IMR-90 (cell line): Measurements from ENCODE around the gene PRDX5. TPM values are rescaled to one million over a fixed set of nuclear protein-coding genes. Genes with fewer than 3 reads are reported as not detected.

Source experiments
- ATAC-seq: fragments of 200-7000 bp; cut with Tn5 transposase; 2 replicates; pipeline ENCODE4 v1.9.1; 2020; ENCODE audit warnings: low read depth, mild to moderate bottlenecking, moderate library complexity
- BruUV-seq: library from RNA; stranded (reverse); fragments of 400-500 nt; replicated peaks from 2 replicates; lab custom pipeline; 2021; lab: Mats Ljungman, UMichigan
- CTCF ChIA-PET: fragments of 300-600 bp; formaldehyde crosslinking; extraction: SDS; loops from one replicate; lab custom pipeline; 2021; ENCODE audit warnings: antibody characterized with exemption; lab: Yijun Ruan, JAX
- POLR2A ChIA-PET: fragments of 300-600 bp; sonication (Branson Sonifier 250); formaldehyde crosslinking; loops from one replicate; lab custom pipeline; 2022; ENCODE audit warnings: antibody characterized with exemption; ENCODE audit not compliant: unreplicated experiment; lab: Charles Lee
- DNase-seq: peaks from one replicate; pipeline ENCODE4 v3.0.0; 2013
- H2AFZ ChIP-seq: replicated peaks from 2 replicates; pipeline ENCODE3; 2013; ENCODE audit warnings: low read length, mild to moderate bottlenecking; ENCODE audit not compliant: poor library complexity
- H2AK5ac ChIP-seq: 2 replicates; pipeline ENCODE4 v1.6.1; 2013; ENCODE audit warnings: low read depth, low read length, inconsistent platforms
- H2AK9ac ChIP-seq: replicated peaks from 2 replicates; pipeline ENCODE3; 2013; ENCODE audit warnings: mild to moderate bottlenecking, low read depth, low read length, moderate library complexity; ENCODE audit not compliant: poor library complexity
- H2BK120ac ChIP-seq: 2 replicates; pipeline ENCODE4 v1.6.1; 2013; ENCODE audit warnings: low read depth, low read length, inconsistent platforms
- H2BK15ac ChIP-seq: 3 replicates; pipeline ENCODE4 v1.6.1; 2013; ENCODE audit warnings: low read depth, low read length, inconsistent platforms
- H2BK20ac ChIP-seq: 2 replicates; pipeline ENCODE4 v1.6.1; 2013; ENCODE audit warnings: low read depth, mild to moderate bottlenecking, inconsistent platforms, low read length, moderate library complexity
- H2BK5ac ChIP-seq: 2 replicates; pipeline ENCODE4 v1.6.1; 2013; ENCODE audit warnings: mild to moderate bottlenecking, low read depth, low read length, inconsistent platforms; ENCODE audit not compliant: poor library complexity, severe bottlenecking
- H3K14ac ChIP-seq: replicated peaks from 2 replicates; pipeline ENCODE4 v1.6.1; 2013; ENCODE audit warnings: low read depth, low read length, inconsistent platforms
- H3K18ac ChIP-seq: 2 replicates; pipeline ENCODE4 v1.6.1; 2013; ENCODE audit warnings: low read depth, low read length, control low read depth
- H3K23ac ChIP-seq: 2 replicates; pipeline ENCODE4 v1.6.1; 2013; ENCODE audit warnings: low read depth, low read length, inconsistent platforms
- H3K27ac ChIP-seq: 2 replicates; pipeline ENCODE4 v1.5.1; 2013; ENCODE audit warnings: mild to moderate bottlenecking, control low read depth, low read length; ENCODE audit not compliant: insufficient read depth
- H3K27me3 ChIP-seq: 2 replicates; pipeline ENCODE4 v1.6.1; 2013; ENCODE audit warnings: low read length; ENCODE audit not compliant: control insufficient read depth, insufficient read depth
- H3K36me3 ChIP-seq: 2 replicates; pipeline ENCODE4 v1.6.1; 2013; ENCODE audit warnings: low read length, mixed read lengths; ENCODE audit not compliant: control insufficient read depth, insufficient read depth
- H3K4ac ChIP-seq: 2 replicates; pipeline ENCODE4 v1.6.1; 2013; ENCODE audit warnings: low read depth, low read length, inconsistent platforms
- H3K4me1 ChIP-seq: 2 replicates; pipeline ENCODE4 v1.6.1; 2013; ENCODE audit warnings: low read length, mixed read lengths; ENCODE audit not compliant: control insufficient read depth, insufficient read depth
- H3K4me2 ChIP-seq: 2 replicates; pipeline ENCODE4 v1.6.1; 2013; ENCODE audit warnings: low read depth, mild to moderate bottlenecking, control low read depth, low read length, moderate library complexity
- H3K4me3 ChIP-seq: 2 replicates; pipeline ENCODE4 v1.5.1; 2013; ENCODE audit warnings: low read depth, mild to moderate bottlenecking, control low read depth, low read length, moderate library complexity; ENCODE audit not compliant: insufficient read depth
- H3K56ac ChIP-seq: 2 replicates; pipeline ENCODE4 v1.6.1; 2013; ENCODE audit warnings: low read length, inconsistent platforms; ENCODE audit not compliant: insufficient read depth; ENCODE audit errors: extremely low read depth
- H3K79me1 ChIP-seq, 2 experiments: 2 replicates each; pipeline ENCODE4 v1.6.1; 2013; ENCODE audit warnings: low read length in 2 of 2, inconsistent platforms in 1 of 2, low read depth in 1 of 2
- H3K9ac ChIP-seq: 2 replicates; pipeline ENCODE4 v1.6.1; 2013; ENCODE audit warnings: low read depth, low read length, control low read depth
- H3K9me1 ChIP-seq: 2 replicates; pipeline ENCODE4 v1.6.1; 2013; ENCODE audit warnings: low read length, inconsistent platforms; ENCODE audit not compliant: insufficient read depth
- H3K9me3 ChIP-seq: 2 replicates; pipeline ENCODE4 v1.6.1; 2013; ENCODE audit warnings: low read length; ENCODE audit not compliant: control insufficient read depth, insufficient read depth
- H4K20me1 ChIP-seq: 2 replicates; pipeline ENCODE4 v1.6.1; 2013; ENCODE audit warnings: low read length, inconsistent platforms; ENCODE audit not compliant: insufficient read depth
- H4K5ac ChIP-seq: 2 replicates; pipeline ENCODE4 v1.6.1; 2013; ENCODE audit warnings: mild to moderate bottlenecking, low read depth, low read length, control low read depth
- H4K8ac ChIP-seq, 2 experiments: 2 replicates each; pipeline ENCODE4 v1.6.1; 2013; ENCODE audit warnings: low read depth in 2 of 2, low read length in 2 of 2, control low read depth in 1 of 2, inconsistent platforms in 1 of 2
- H4K91ac ChIP-seq: 2 replicates; pipeline ENCODE4 v1.6.1; 2013; ENCODE audit warnings: low read depth, low read length, inconsistent platforms; ENCODE audit not compliant: insufficient read depth
- BHLHE40 ChIP-seq: fragments of 150-350 bp; IDR thresholded peaks from 2 replicates; pipeline ENCODE4 v1.6.1; 2016; ENCODE audit warnings: mild to moderate bottlenecking, low read depth, low read length
- CEBPB ChIP-seq: IDR thresholded peaks from 2 replicates; pipeline ENCODE4 v1.6.1; 2012; ENCODE audit warnings: low read depth, low read length, improper control_type of control experiment
- CHD1 ChIP-seq: IDR thresholded peaks from 2 replicates; pipeline ENCODE4 v1.6.1; 2012; ENCODE audit warnings: low read depth, low read length, improper control_type of control experiment
- FOS ChIP-seq: fragments of 150-350 bp; IDR thresholded peaks from 2 replicates; pipeline ENCODE4 v1.6.1; 2016; ENCODE audit warnings: low read depth, low read length
- MAFK ChIP-seq: IDR thresholded peaks from 2 replicates; pipeline ENCODE4 v1.6.1; 2012; ENCODE audit warnings: low read depth, low read length, improper control_type of control experiment
- MAZ ChIP-seq: IDR thresholded peaks from 2 replicates; pipeline ENCODE4 v1.6.1; 2012; ENCODE audit warnings: low read depth, mild to moderate bottlenecking, low read length, improper control_type of control experiment, moderate library complexity, borderline replicate concordance
- MXI1 ChIP-seq: IDR thresholded peaks from 2 replicates; pipeline ENCODE4 v1.6.1; 2012; ENCODE audit warnings: low read depth, mild to moderate bottlenecking, low read length, moderate library complexity, borderline replicate concordance
- NFE2L2 ChIP-seq: fragments of 150-350 bp; IDR thresholded peaks from 2 replicates; pipeline ENCODE4 v1.6.1; 2016; ENCODE audit warnings: low read depth, mild to moderate bottlenecking, low read length
- POLR2A ChIP-seq: IDR thresholded peaks from 2 replicates; pipeline ENCODE4 v1.6.1; 2012; ENCODE audit warnings: mild to moderate bottlenecking, low read depth, low read length
- RAD21 ChIP-seq: IDR thresholded peaks from 2 replicates; pipeline ENCODE4 v1.6.1; 2012; ENCODE audit warnings: low read length, improper control_type of control experiment
- RCOR1 ChIP-seq: IDR thresholded peaks from 2 replicates; pipeline ENCODE4 v1.6.1; 2012; ENCODE audit warnings: mild to moderate bottlenecking, low read length, improper control_type of control experiment; ENCODE audit not compliant: insufficient replicate concordance
- RFX5 ChIP-seq: IDR thresholded peaks from 2 replicates; pipeline ENCODE4 v1.8.0; 2012; ENCODE audit warnings: low read depth, mild to moderate bottlenecking, low read length, moderate library complexity
- SMC3 ChIP-seq: fragments of 150-350 bp; IDR thresholded peaks from 2 replicates; pipeline ENCODE4 v1.6.1; 2016; ENCODE audit warnings: low read depth, mild to moderate bottlenecking, antibody characterized with exemption, low read length, moderate library complexity
- WGBS, 2 experiments: methylation state at CpG; one replicate each; pipeline versions ENCODE4 v1.1.5 to v1.1.7; 2013; ENCODE audit warnings: missing lambda C conversion rate in 2 of 2; ENCODE audit not compliant: insufficient read length in 1 of 2; ENCODE audit errors: extremely low coverage in 2 of 2; 5-methylcytosine and 5-hydroxymethylcytosine counted together
- dilution Hi-C: fragments of 300-500 bp; cut with HindIII; formaldehyde crosslinking; loops from one replicate; pipeline ENCODE4 v1.14.3; 2018; ENCODE audit warnings: low sequenced_read_pairs; ENCODE audit not compliant: unreplicated experiment
- in situ Hi-C: fragments of 300-500 bp; cut with MboI; formaldehyde crosslinking; loops from 3 replicates; pipeline ENCODE4 v1.14.3; 2019; ENCODE audit warnings: low sequenced_read_pairs, inconsistent platforms, mixed read lengths
- intact Hi-C: fragments of 100-400 bp; cut with micrococcal nuclease; formaldehyde crosslinking; loops from 2 replicates; pipeline ENCODE4 v1.10.0; 2022
- polyA plus RNA-seq, 3 experiments: library from polyadenylated mRNA; depleted of rRNA; stranded (reverse); fragments of >200 nt; gene quantifications; 2 replicates each; pipeline ENCODE4 v1.2.3, GENCODE V29; 2012; ENCODE audit warnings: low replicate concordance in 1 of 3
- total RNA-seq: library from RNA; depleted of rRNA; stranded (reverse); fragments of >200 nt; gene quantifications from 2 replicates; pipeline ENCODE4 v1.2.3, GENCODE V29; 2012
- TF ChIP-seq, protein P1 (sequence below): conservative IDR thresholded peaks from 2 replicates; pipeline ENCODE4 v1.5.1; 2012; ENCODE audit warnings: mild to moderate bottlenecking, low read depth, low read length, improper control_type of control experiment
- TF ChIP-seq, protein P2 (sequence below): fragments of 150-350 bp; IDR thresholded peaks from 2 replicates; pipeline ENCODE4 v1.6.1; 2016; ENCODE audit warnings: low read depth, mild to moderate bottlenecking, low read length, moderate library complexity, borderline replicate concordance

The PRDX5 gene
- total and polyA plus RNA-seq, 2 of the 4 experiments (the other 2 are of a cell fraction): 120 to 292 TPM

DNA sequence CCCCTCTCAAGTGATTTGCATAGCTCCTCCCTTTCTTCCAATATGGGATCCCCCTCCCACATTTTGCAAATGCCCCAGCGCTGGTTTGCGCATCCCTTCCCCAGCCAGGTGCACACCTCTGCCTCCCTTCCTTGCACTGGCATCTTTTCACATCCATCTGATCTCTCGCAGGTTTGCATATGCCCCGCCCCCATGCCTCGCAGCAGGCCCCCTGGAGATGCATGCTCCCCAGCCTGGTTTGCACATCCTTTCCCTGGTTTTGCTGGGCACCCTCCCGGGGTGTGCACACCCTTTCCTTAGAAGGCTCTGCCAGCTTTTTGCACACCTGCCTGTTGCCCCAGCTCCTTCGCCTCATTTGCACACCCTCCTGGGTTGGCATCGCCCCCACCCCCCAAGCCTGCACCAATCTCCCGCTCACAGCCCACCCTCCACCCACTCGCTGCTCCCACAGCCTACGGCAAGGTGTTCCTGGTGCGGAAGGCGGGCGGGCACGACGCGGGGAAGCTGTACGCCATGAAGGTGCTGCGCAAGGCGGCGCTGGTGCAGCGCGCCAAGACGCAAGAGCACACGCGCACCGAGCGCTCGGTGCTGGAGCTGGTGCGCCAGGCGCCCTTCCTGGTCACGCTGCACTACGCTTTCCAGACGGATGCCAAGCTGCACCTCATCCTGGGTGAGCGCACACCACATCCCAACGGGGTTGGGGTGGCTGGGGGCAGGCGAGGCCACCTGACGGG, 42.0 kb downstream of the PRDX5 start:
- Histone ChIP-seq H2BK120ac (no peak overlapping the region), H3K4me2 (peak overlapping the region; percentile 96), H3K9ac (peak overlapping the region; percentile 94), H2BK15ac (no peak overlapping the region), H3K4ac (peak overlapping the region; percentile 98; the same call in 1 of the 2 replicates), H4K91ac (0 out of 2 replicates have a peak overlapping the region, but pooled peaks have one; percentile 90), H3K9me1 (peaks cover 18% of the 10 kb centered on the region), H3K56ac (no peak overlapping the region), H3K27me3 (no peaks in the 10 kb centered on the region), H3K4me3 (peak overlapping the region; percentile 98), H3K36me3 (peaks cover 26% of the 10 kb centered on the region), H2BK5ac (no peak overlapping the region), H4K8ac (peak overlapping the region; percentile 94 to 95; a peak in 2 of 4 replicates), H3K9me3 (no peaks in the 10 kb centered on the region), H3K23ac (peak overlapping the region; percentile 74; the same call in 1 of the 2 replicates), H2AK5ac (peak overlapping the region; percentile 94), H4K5ac (peak overlapping the region; percentile 22; the same call in 1 of the 2 replicates), H3K14ac (peak overlapping the region; percentile 90; the same call in 1 of the 2 replicates), H2AK9ac (peak overlapping the region; percentile 100), H3K79me1 (peaks cover 6 to 66% of the 10 kb centered on the region in 2 experiments), H4K20me1 (no peaks in the 10 kb centered on the region), H2AFZ (peak overlapping the region; percentile 99), H3K27ac (peak overlapping the region; percentile 88; the same call in 1 of the 2 replicates), H3K4me1 (peaks cover 25% of the 10 kb centered on the region), H3K18ac (no peak overlapping the region), H2BK20ac (no peak overlapping the region)
- ChIA-PET POLR2A (no interaction called here), CTCF (no interaction called here)
- no peak for ATAC-seq
- in situ Hi-C loops (no loop called here), intact Hi-C loops (loop anchor here (5.0 kb wide), 1 partner anchor 292 kb away; no protein-coding TSS in a partner anchor), dilution Hi-C loops (no loop called here)
- BruUV-seq: no TSS peak
- no peak for DNase-seq
- 50% methylated on average over 20 of the region's 38 CpGs; no CpG with 5 or more reads in 1 of the 2 experiments for WGBS, 2 experiments
- TF ChIP-seq MAFK (no peak), BHLHE40 (no peak), SMC3 (no peak), RCOR1 (no peak), FOS (no peak), POLR2A (no peak), RAD21 (no peak), NFE2L2 (no peak), RFX5 (no peak), CHD1 (no peak), CEBPB (no peak), MAZ (no peak), MXI1 (no peak)
- TF ChIP-seq, protein P1, sequence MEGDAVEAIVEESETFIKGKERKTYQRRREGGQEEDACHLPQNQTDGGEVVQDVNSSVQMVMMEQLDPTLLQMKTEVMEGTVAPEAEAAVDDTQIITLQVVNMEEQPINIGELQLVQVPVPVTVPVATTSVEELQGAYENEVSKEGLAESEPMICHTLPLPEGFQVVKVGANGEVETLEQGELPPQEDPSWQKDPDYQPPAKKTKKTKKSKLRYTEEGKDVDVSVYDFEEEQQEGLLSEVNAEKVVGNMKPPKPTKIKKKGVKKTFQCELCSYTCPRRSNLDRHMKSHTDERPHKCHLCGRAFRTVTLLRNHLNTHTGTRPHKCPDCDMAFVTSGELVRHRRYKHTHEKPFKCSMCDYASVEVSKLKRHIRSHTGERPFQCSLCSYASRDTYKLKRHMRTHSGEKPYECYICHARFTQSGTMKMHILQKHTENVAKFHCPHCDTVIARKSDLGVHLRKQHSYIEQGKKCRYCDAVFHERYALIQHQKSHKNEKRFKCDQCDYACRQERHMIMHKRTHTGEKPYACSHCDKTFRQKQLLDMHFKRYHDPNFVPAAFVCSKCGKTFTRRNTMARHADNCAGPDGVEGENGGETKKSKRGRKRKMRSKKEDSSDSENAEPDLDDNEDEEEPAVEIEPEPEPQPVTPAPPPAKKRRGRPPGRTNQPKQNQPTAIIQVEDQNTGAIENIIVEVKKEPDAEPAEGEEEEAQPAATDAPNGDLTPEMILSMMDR: no peak
- TF ChIP-seq, protein P2, sequence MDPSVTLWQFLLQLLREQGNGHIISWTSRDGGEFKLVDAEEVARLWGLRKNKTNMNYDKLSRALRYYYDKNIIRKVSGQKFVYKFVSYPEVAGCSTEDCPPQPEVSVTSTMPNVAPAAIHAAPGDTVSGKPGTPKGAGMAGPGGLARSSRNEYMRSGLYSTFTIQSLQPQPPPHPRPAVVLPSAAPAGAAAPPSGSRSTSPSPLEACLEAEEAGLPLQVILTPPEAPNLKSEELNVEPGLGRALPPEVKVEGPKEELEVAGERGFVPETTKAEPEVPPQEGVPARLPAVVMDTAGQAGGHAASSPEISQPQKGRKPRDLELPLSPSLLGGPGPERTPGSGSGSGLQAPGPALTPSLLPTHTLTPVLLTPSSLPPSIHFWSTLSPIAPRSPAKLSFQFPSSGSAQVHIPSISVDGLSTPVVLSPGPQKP: no peak
